Stimulated activated CD8-positive, alpha-beta memory T cell treated with anti-CD3 and anti-CD28 coated beads, Interleukin-7, amount 100 ng/mL, for 48 hours (primary cell): ENCODE measurements around the gene CST9.

Experiments used
- DNase-seq, 2 donors: peaks; one replicate each; pipeline ENCODE4 v3.0.0-alpha.2; 2020; ENCODE audit warnings: low read depth in 1 of 2; ENCODE audit errors: extremely low read depth in 1 of 2

Gene CST9

GRCh38 chr20:23554401-23554800 lies 51.3 kb downstream of the CST9 start:
- no peak for DNase-seq
